HG03095 (cell line): ENCODE measurements around the gene PUS1.

Source experiments
- ATAC-seq: cut with Tn5 transposase; IDR thresholded peaks from one replicate; pipeline ENCODE4 v1.9.1; 2021; ENCODE audit warnings: moderate library complexity; ENCODE audit not compliant: unreplicated experiment

PUS1 gene

DNA sequence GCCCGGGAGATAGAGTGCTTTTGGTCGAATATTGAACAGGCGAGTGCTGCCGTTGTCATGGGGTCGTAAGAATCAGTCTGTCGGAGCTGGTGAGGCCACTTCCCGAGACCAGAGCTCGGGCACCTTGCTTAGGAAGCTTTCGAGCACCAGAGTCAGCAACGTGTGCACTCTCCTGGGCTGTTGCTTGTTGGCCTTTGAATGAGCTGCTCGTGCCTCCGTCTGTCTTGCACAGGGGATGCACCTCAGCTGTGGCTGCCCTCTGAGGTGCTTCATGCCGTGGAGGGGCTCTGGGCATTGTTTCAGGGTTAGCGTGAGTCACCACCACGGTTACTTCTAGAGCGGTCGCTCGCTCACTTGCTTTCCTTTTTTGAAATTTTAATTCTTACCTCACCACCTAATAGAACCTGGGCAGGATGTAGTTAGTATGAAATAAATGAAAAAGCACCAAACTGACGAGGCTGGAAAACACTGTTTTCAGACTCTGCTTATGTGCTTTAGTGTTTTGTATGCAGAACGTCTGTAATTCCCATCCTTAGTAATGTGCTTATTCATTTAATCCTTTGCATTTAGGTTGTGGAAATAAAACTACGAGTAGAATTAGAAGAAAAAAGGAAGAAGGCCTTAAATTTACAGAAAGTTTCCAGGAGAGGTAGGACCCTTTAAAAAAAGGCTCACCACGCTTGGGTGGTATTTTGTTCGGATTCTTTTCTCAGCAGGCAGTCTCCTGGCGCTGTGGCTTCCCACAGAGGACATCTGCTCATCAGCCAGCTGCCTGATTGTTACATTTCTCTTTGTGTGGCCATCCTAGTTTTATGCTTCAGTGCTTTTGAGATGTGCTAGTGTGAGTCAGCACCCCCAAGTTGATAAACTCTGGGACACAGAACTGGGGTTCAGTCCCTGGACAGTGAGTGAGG is 61.2 kb downstream of the PUS1 start:
- no peak for ATAC-seq

DNA sequence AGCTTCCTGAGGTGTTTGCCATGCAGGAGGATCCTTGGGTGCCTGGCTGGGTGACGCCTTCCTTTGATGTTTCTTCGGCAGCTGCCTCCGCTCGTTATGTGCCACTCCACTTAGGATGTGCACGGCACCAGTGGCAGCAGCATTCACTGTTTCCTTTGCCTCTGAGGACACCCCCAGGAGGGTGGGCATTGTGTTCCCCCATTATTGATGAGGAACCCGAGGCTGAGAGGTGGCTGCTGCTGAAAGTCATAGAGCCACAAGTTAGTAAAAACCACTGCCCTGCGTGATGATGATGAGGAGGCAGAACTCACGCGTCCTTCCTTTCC is 61.9 kb downstream of the PUS1 start:
- no peak for ATAC-seq

- ATAC-seq, result no peak
Measured at GRCh38 chr12:131991816-131992430, 62.8 kb downstream of the PUS1 start.

- peak; percentile 80 for ATAC-seq
Measured at GRCh38 chr12:131994589-131994988, 65.5 kb downstream of the PUS1 start.
